Measurements from ENCODE around the gene EYA2. TPM values are rescaled to one million over a fixed set of nuclear protein-coding genes. Genes with fewer than 3 reads are reported as not detected.

Gene EYA2
- total RNA-seq, 1 experiment from 2014 or later, result 0.74 TPM

DNA sequence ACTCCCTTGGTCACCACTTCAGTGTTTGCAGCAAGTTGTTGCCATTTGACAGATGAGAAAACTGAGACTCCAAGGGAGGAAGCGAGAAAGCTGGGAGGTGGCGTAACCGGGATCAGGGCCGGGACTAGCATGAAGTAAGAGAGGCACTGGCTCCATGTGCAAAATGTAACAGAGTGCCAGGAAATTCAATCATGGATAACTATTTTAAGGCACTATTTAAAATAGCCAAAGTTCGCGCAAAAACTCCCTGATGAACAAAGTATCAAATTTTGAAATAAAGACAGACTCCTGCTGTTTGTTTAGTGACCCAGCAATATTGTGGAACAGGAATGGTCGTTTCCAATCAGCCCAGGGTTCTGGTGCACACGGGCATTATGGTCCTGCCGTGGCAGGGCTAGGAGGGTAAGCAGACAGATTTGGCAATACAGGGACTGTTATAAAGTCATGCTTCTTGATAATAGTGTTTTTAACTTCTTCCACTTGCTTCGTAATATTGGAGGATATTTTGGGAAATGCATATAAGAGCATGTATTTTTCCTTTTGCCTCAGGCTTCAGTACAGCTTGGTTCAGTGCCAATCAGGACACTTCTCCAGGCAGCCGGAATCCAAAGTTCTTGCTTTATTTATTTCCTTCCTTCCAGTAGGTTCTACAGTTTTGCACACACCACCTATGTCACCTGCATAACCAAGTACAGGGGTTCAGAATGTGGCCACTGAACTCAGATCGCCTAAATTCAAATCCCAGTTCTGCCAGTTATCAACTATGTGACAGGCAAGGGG, 141.6 kb downstream of the EYA2 start:
- Mint-ChIP-seq H3K27ac (no peak overlapping the region), H3K4me3 (no peak overlapping the region), H3K9me3 (peaks cover 3 to 4% of the 10 kb centered on the region in 2 experiments; a peak in 3 of 5 replicates), H3K36me3 (ENCODE audit: insufficient read depth in 1 of 3, low read depth in 3 of 3) (no peaks in the 10 kb centered on the region), H3K27me3 (ENCODE audit: low read depth) (no peaks in the 10 kb centered on the region; the same call in none of the 2 replicates), H3K4me1 (peaks cover 3 to 15% of the 10 kb centered on the region in 2 experiments; a peak in 3 of 4 replicates)
- no peak for DNase-seq
- no peak overlapping the region for H2BK120ac ChIP-seq (ENCODE audit: low read depth, low read length, poor library complexity, severe bottlenecking)
- no peaks in the 10 kb centered on the region for H3K79me2 ChIP-seq (ENCODE audit: insufficient read depth, low read length)
- H2BK15ac ChIP-seq (ENCODE audit: low read depth, low read length), result no peak overlapping the region
- no peak overlapping the region for H2BK5ac ChIP-seq (ENCODE audit: insufficient read length, low read length)
- no peak overlapping the region for H3K18ac ChIP-seq (ENCODE audit: insufficient read length, low read depth, low read length)
- no peaks in the 10 kb centered on the region for H3K23me2 ChIP-seq (ENCODE audit: insufficient read length, low read depth, low read length, poor library complexity, severe bottlenecking)
- H3T11ph ChIP-seq (ENCODE audit: low read length), result no peak overlapping the region
- WGBS (ENCODE audit: extremely low coverage, insufficient read length, low lambda C conversion rate), result no CpG with 5 or more reads among the region's 12 CpGs
- no peaks in the 10 kb centered on the region for H3K79me1 ChIP-seq (ENCODE audit: insufficient read depth, low read depth, low read length, poor library complexity, severe bottlenecking)
- no peak overlapping the region for H3K23ac ChIP-seq (ENCODE audit: insufficient read length, low read depth, low read length)
- H4K91ac ChIP-seq (ENCODE audit: insufficient read length, low read depth, low read length), result no peak overlapping the region
- H3K27ac ChIP-seq (ENCODE audit: insufficient read length, low read depth, low read length), result no peak overlapping the region
- no peak overlapping the region for H2BK12ac ChIP-seq (ENCODE audit: insufficient read length, low read depth, low read length)
- TF ChIP-seq, protein P1, sequence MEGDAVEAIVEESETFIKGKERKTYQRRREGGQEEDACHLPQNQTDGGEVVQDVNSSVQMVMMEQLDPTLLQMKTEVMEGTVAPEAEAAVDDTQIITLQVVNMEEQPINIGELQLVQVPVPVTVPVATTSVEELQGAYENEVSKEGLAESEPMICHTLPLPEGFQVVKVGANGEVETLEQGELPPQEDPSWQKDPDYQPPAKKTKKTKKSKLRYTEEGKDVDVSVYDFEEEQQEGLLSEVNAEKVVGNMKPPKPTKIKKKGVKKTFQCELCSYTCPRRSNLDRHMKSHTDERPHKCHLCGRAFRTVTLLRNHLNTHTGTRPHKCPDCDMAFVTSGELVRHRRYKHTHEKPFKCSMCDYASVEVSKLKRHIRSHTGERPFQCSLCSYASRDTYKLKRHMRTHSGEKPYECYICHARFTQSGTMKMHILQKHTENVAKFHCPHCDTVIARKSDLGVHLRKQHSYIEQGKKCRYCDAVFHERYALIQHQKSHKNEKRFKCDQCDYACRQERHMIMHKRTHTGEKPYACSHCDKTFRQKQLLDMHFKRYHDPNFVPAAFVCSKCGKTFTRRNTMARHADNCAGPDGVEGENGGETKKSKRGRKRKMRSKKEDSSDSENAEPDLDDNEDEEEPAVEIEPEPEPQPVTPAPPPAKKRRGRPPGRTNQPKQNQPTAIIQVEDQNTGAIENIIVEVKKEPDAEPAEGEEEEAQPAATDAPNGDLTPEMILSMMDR (conservative IDR thresholded peaks at IDR 0.05), result no peak
- no peak overlapping the region for H3K4me2 ChIP-seq (ENCODE audit: insufficient read depth, insufficient read length, low read length)
- H2AFZ ChIP-seq (ENCODE audit: low read length), result no peak overlapping the region
- H3K56ac ChIP-seq (ENCODE audit: insufficient read length, low read depth, low read length), result no peak overlapping the region
- no peaks in the 10 kb centered on the region for H4K20me1 ChIP-seq (ENCODE audit: control insufficient read depth, insufficient read depth, insufficient read length)
- no peak overlapping the region for H2AK5ac ChIP-seq (ENCODE audit: insufficient read length, low read length)
- no peaks in the 10 kb centered on the region for H3K9me3 ChIP-seq (ENCODE audit: control insufficient read depth, low read depth, low read length)
- no peaks in the 10 kb centered on the region for H3K4me1 ChIP-seq (ENCODE audit: insufficient read depth, low read length)
- H3K14ac ChIP-seq (ENCODE audit: insufficient read depth, low read length), result no peak overlapping the region
- no peak overlapping the region for H4K8ac ChIP-seq (replicated peaks; ENCODE audit: insufficient read length, low read depth, low read length)
- H3K4ac ChIP-seq (ENCODE audit: low read depth, low read length), result no peak overlapping the region
- no peak overlapping the region for H3K9ac ChIP-seq (ENCODE audit: extremely low read depth, insufficient read length, low read length)
- no peak overlapping the region for H4K5ac ChIP-seq (ENCODE audit: insufficient read length, low read depth, low read length)
- no peak overlapping the region for H2BK20ac ChIP-seq (ENCODE audit: low read depth, low read length, poor library complexity, severe bottlenecking)
- H3K27me3 ChIP-seq (ENCODE audit: insufficient read depth, low read length), result no peaks in the 10 kb centered on the region
